ENCODE data around the gene SIPA1L3.

SIPA1L3 gene

GRCh38 chr19:37876032-37876431 lies 31.0 kb upstream of the SIPA1L3 start:
- Histone ChIP-seq H3K36me3 (ENCODE audit: insufficient read depth, low read length) (no peaks in the 10 kb centered on the region), H3K4me1 (ENCODE audit: insufficient read depth, low read length, severe bottlenecking) (no peaks in the 10 kb centered on the region), H3K9ac (ENCODE audit: low read length) (no peak overlapping the region), H4K20me1 (ENCODE audit: insufficient read depth, low read length) (no peaks in the 10 kb centered on the region), H3K4me3 (ENCODE audit: low read depth, low read length, poor library complexity, severe bottlenecking) (no peak overlapping the region), H3K9me2 (ENCODE audit: low read depth, low read length) (no peaks in the 10 kb centered on the region), H3K79me2 (ENCODE audit: insufficient read depth, low read length) (no peaks in the 10 kb centered on the region), H3K9me3 (ENCODE audit: low read length) (no peaks in the 10 kb centered on the region), H3K4me2 (ENCODE audit: low read length) (no peak overlapping the region), H2AFZ (ENCODE audit: low read length) (no peak overlapping the region), H3K27me3 (ENCODE audit: insufficient read depth, low read length) (no peaks in the 10 kb centered on the region), H3F3A (ENCODE audit: insufficient read depth, low read length) (no peaks in the 10 kb centered on the region), H3K27ac (ENCODE audit: low read depth, low read length, poor library complexity, severe bottlenecking) (no peak overlapping the region)
- TF ChIP-seq EZH2 (IDR thresholded peaks at IDR 0.05; ENCODE audit: borderline replicate concordance, low read length) (no peak), CTCF (IDR thresholded peaks at IDR 0.05; ENCODE audit: low read length) (no peak)

- Histone ChIP-seq H3K4me3 (ENCODE audit: low read depth, low read length, poor library complexity, severe bottlenecking) (no peak overlapping the region), H3K9me3 (ENCODE audit: low read length) (peaks cover 7% of the 10 kb centered on the region), H3K9me2 (ENCODE audit: low read depth, low read length) (no peaks in the 10 kb centered on the region), H3K4me1 (ENCODE audit: insufficient read depth, low read length, severe bottlenecking) (no peaks in the 10 kb centered on the region), H3F3A (ENCODE audit: insufficient read depth, low read length) (no peaks in the 10 kb centered on the region), H3K9ac (ENCODE audit: low read length) (no peak overlapping the region), H3K36me3 (ENCODE audit: insufficient read depth, low read length) (no peaks in the 10 kb centered on the region), H4K20me1 (ENCODE audit: insufficient read depth, low read length) (no peaks in the 10 kb centered on the region), H3K27me3 (ENCODE audit: insufficient read depth, low read length) (no peaks in the 10 kb centered on the region), H3K27ac (ENCODE audit: low read depth, low read length, poor library complexity, severe bottlenecking) (no peak overlapping the region), H2AFZ (ENCODE audit: low read length) (no peak overlapping the region), H3K79me2 (ENCODE audit: insufficient read depth, low read length) (no peaks in the 10 kb centered on the region), H3K4me2 (ENCODE audit: low read length) (no peak overlapping the region)
- no peak for TF ChIP-seq EZH2 (IDR thresholded peaks at IDR 0.05; ENCODE audit: borderline replicate concordance, low read length)
- no peak for TF ChIP-seq CTCF (IDR thresholded peaks at IDR 0.05; ENCODE audit: low read length)
Observed at GRCh38 chr19:37877147-37877546, 29.9 kb upstream of the SIPA1L3 start.

GRCh38 chr19:37885392-37885791 lies 21.6 kb upstream of the SIPA1L3 start:
- H3K4me1 ChIP-seq (ENCODE audit: insufficient read depth, low read length, severe bottlenecking), result no peaks in the 10 kb centered on the region
- H3F3A ChIP-seq (ENCODE audit: insufficient read depth, low read length), result no peaks in the 10 kb centered on the region
- no peaks in the 10 kb centered on the region for H3K36me3 ChIP-seq (ENCODE audit: insufficient read depth, low read length)
- no peak overlapping the region for H3K4me3 ChIP-seq (ENCODE audit: low read depth, low read length, poor library complexity, severe bottlenecking)
- H3K27me3 ChIP-seq (ENCODE audit: insufficient read depth, low read length), result no peaks in the 10 kb centered on the region; the same call in 1 of the 2 replicates
- no peak overlapping the region for H3K9ac ChIP-seq (ENCODE audit: low read length)
- no peaks in the 10 kb centered on the region for H3K79me2 ChIP-seq (ENCODE audit: insufficient read depth, low read length)
- TF ChIP-seq CTCF (IDR thresholded peaks at IDR 0.05; ENCODE audit: low read length) (no peak), EZH2 (IDR thresholded peaks at IDR 0.05; ENCODE audit: borderline replicate concordance, low read length) (no peak)
- H3K4me2 ChIP-seq (ENCODE audit: low read length), result no peak overlapping the region
- H3K9me3 ChIP-seq (ENCODE audit: low read length), result peaks cover 7% of the 10 kb centered on the region
- H3K9me2 ChIP-seq (ENCODE audit: low read depth, low read length), result no peaks in the 10 kb centered on the region
- no peak overlapping the region for H2AFZ ChIP-seq (ENCODE audit: low read length)
- no peak overlapping the region for H3K27ac ChIP-seq (ENCODE audit: low read depth, low read length, poor library complexity, severe bottlenecking)
- no peaks in the 10 kb centered on the region for H4K20me1 ChIP-seq (ENCODE audit: insufficient read depth, low read length)

All from OCI-LY1 (cell line).